ENCODE measurements around the gene TMEM150B. TPM values are rescaled to one million over a fixed set of nuclear protein-coding genes. Genes with fewer than 3 reads are reported as not detected.

TMEM150B gene
- polyA plus RNA-seq, 1 donor from 2014 or later: not detected

- H4K20me1 ChIP-seq (ENCODE audit: insufficient read depth): no peaks in the 10 kb centered on the region
- no peaks in the 10 kb centered on the region for H3K9me3 ChIP-seq (ENCODE audit: low read length)
- no peaks in the 10 kb centered on the region for H3K9me2 ChIP-seq (ENCODE audit: insufficient read depth, low read length)
- peak overlapping the region; percentile 41 for H3K9ac ChIP-seq (ENCODE audit: low read length)
- peak overlapping the region; percentile 71 for H3K4me3 ChIP-seq (ENCODE audit: low read length)
- H3K4me2 ChIP-seq (ENCODE audit: low read length): peak overlapping the region; percentile 81
- H3K27me3 ChIP-seq (ENCODE audit: insufficient read depth, low read depth, low read length): peaks cover 54% of the 10 kb centered on the region
- TF ChIP-seq REST (IDR thresholded peaks at IDR 0.05; ENCODE audit: borderline replicate concordance) (no peak), EP300 (conservative IDR thresholded peaks at IDR 0.05; ENCODE audit: poor library complexity, severe bottlenecking) (no peak), POLR2AphosphoS5 (IDR thresholded peaks at IDR 0.05) (peak; percentile 4), CTCF (IDR thresholded peaks at IDR 0.05; ENCODE audit: poor library complexity, severe bottlenecking) (peak; percentile 14)
- no peak overlapping the region for H3K27ac ChIP-seq (ENCODE audit: low read length)
- H3F3A ChIP-seq (ENCODE audit: insufficient read depth, low read length, poor library complexity, severe bottlenecking): no peaks in the 10 kb centered on the region
- H3K36me3 ChIP-seq (ENCODE audit: insufficient read depth, low read length): no peaks in the 10 kb centered on the region
- no peaks in the 10 kb centered on the region for H3K79me2 ChIP-seq (replicated peaks; ENCODE audit: insufficient read depth, low read length)
- no peak overlapping the region for H2AFZ ChIP-seq (ENCODE audit: low read depth, low read length)
Measured at GRCh38 chr19:55353356-55353802, 28.2 kb upstream of the TMEM150B start.

GRCh38 chr19:55352549-55353145, 27.5 kb upstream of the TMEM150B start:
- Histone ChIP-seq H3F3A (ENCODE audit: insufficient read depth, low read length, poor library complexity, severe bottlenecking) (no peaks in the 10 kb centered on the region), H3K9me2 (ENCODE audit: insufficient read depth, low read length) (no peaks in the 10 kb centered on the region), H3K4me2 (ENCODE audit: low read length) (no peak overlapping the region), H4K20me1 (ENCODE audit: insufficient read depth) (no peaks in the 10 kb centered on the region), H3K36me3 (ENCODE audit: insufficient read depth, low read length) (no peaks in the 10 kb centered on the region), H3K4me3 (ENCODE audit: low read length) (peak overlapping the region; percentile 71), H3K9me3 (ENCODE audit: low read length) (no peaks in the 10 kb centered on the region), H3K27ac (ENCODE audit: low read length) (no peak overlapping the region), H3K79me2 (replicated peaks; ENCODE audit: insufficient read depth, low read length) (no peaks in the 10 kb centered on the region), H3K9ac (ENCODE audit: low read length) (no peak overlapping the region), H2AFZ (ENCODE audit: low read depth, low read length) (no peak overlapping the region), H3K27me3 (ENCODE audit: insufficient read depth, low read depth, low read length) (peaks cover 54% of the 10 kb centered on the region)
- TF ChIP-seq MXI1 (conservative IDR thresholded peaks at IDR 0.05; ENCODE audit: poor library complexity, severe bottlenecking) (no peak), TAF1 (IDR thresholded peaks at IDR 0.05; ENCODE audit: low read depth) (no peak), SMC3 (conservative IDR thresholded peaks at IDR 0.05; ENCODE audit: poor library complexity) (no peak), EP300 (conservative IDR thresholded peaks at IDR 0.05; ENCODE audit: poor library complexity, severe bottlenecking) (no peak), POLR2AphosphoS5 (IDR thresholded peaks at IDR 0.05) (no peak), REST (IDR thresholded peaks at IDR 0.05; ENCODE audit: borderline replicate concordance) (no peak), RAD21 (conservative IDR thresholded peaks at IDR 0.05) (no peak), EZH2 (IDR thresholded peaks at IDR 0.05; ENCODE audit: borderline replicate concordance, insufficient read depth, low read length, poor library complexity, severe bottlenecking) (no peak), CTCF (IDR thresholded peaks at IDR 0.05; ENCODE audit: poor library complexity, severe bottlenecking) (no peak)

Data from neural cell (in vitro differentiated cells).